Karpas-422 (cell line): ENCODE results near the gene CTNNBL1. TPM values are rescaled to one million over a fixed set of nuclear protein-coding genes. Genes with fewer than 3 reads are reported as not detected.

Experiments used
- DNase-seq: peaks from one replicate; pipeline ENCODE4 v3.0.0-alpha.2; 2015
- H2AFZ ChIP-seq: fragments of 200-600 bp; sonication (generic); 2 replicates; pipeline ENCODE4 v1.6.1; 2014; ENCODE audit warnings: antibody characterized with exemption, low read length, mixed read lengths
- H3K27ac ChIP-seq: fragments of 200-600 bp; sonication (generic); 2 replicates; pipeline ENCODE4 v1.5.1; 2014; ENCODE audit warnings: mild to moderate bottlenecking, low read length, moderate library complexity
- H3K27me3 ChIP-seq: fragments of 200-600 bp; sonication (generic); 2 replicates; pipeline ENCODE4 v1.6.1; 2014; ENCODE audit warnings: low read length, mixed read lengths
- H3K36me3 ChIP-seq: fragments of 200-600 bp; sonication (generic); 2 replicates; pipeline ENCODE4 v1.6.1; 2014; ENCODE audit warnings: low read length, mixed read lengths; ENCODE audit not compliant: insufficient read depth
- H3K4me1 ChIP-seq: fragments of 200-600 bp; sonication (generic); 2 replicates; pipeline ENCODE4 v1.6.1; 2014; ENCODE audit warnings: mild to moderate bottlenecking, low read length, mixed read lengths
- H3K4me2 ChIP-seq: fragments of 200-600 bp; sonication (generic); 2 replicates; pipeline ENCODE4 v1.6.1; 2014; ENCODE audit warnings: low read length, low read depth, mild to moderate bottlenecking; ENCODE audit not compliant: poor library complexity, severe bottlenecking
- H3K4me3 ChIP-seq: fragments of 200-600 bp; sonication (generic); 2 replicates; pipeline ENCODE4 v1.5.1; 2014; ENCODE audit warnings: mild to moderate bottlenecking, antibody characterized with exemption, low read length, mixed read lengths
- H3K79me2 ChIP-seq: fragments of 200-600 bp; sonication (generic); 2 replicates; pipeline ENCODE4 v1.6.1; 2014; ENCODE audit warnings: mild to moderate bottlenecking, low read length, mixed read lengths
- H3K9ac ChIP-seq: fragments of 200-600 bp; sonication (generic); 2 replicates; pipeline ENCODE4 v1.6.0; 2014; ENCODE audit warnings: low read length
- H3K9me2 ChIP-seq: fragments of 200-600 bp; sonication (generic), shearing (Covaris generic); replicated peaks from 2 replicates; pipeline ENCODE4 v1.6.0; 2014; ENCODE audit warnings: mild to moderate bottlenecking, low read length, moderate library complexity; ENCODE audit not compliant: insufficient read depth
- H3K9me3 ChIP-seq: fragments of 300-700, 200-600 bp; sonication (generic); 2 replicates; pipeline ENCODE4 v1.6.1; 2014; ENCODE audit warnings: low read length, mixed read lengths
- H4K20me1 ChIP-seq: fragments of 200-600 bp; sonication (generic); 2 replicates; pipeline ENCODE4 v1.6.1; 2014; ENCODE audit warnings: mild to moderate bottlenecking, antibody characterized with exemption, low read length, low read depth; ENCODE audit not compliant: insufficient read depth
- total RNA-seq: library from RNA; depleted of rRNA; stranded (reverse); fragments of >200 nt; shearing (Covaris generic); gene quantifications from 2 replicates; pipeline ENCODE4 v1.2.3, GENCODE V29; 2014; ENCODE audit warnings: low replicate concordance

The CTNNBL1 gene
- total RNA-seq, 1 experiment from 2014 or later: 70.0 TPM

GRCh38 chr20:37878835-37879599 is 185.2 kb downstream of the CTNNBL1 start:
- no peaks in the 10 kb centered on the region for H4K20me1 ChIP-seq
- no peaks in the 10 kb centered on the region for H3K9me2 ChIP-seq
- no peak for DNase-seq
- no peaks in the 10 kb centered on the region for H3K79me2 ChIP-seq
- H2AFZ ChIP-seq: no peak overlapping the region
- H3K9me3 ChIP-seq: no peaks in the 10 kb centered on the region
- no peaks in the 10 kb centered on the region for H3K36me3 ChIP-seq
- no peaks in the 10 kb centered on the region for H3K27me3 ChIP-seq
- H3K4me3 ChIP-seq: no peak overlapping the region
- no peaks in the 10 kb centered on the region for H3K4me1 ChIP-seq
- H3K27ac ChIP-seq: no peak overlapping the region
- H3K9ac ChIP-seq: no peak overlapping the region
- H3K4me2 ChIP-seq: no peak overlapping the region

- no peak overlapping the region for H3K9ac ChIP-seq
- no peaks in the 10 kb centered on the region for H3K9me3 ChIP-seq
- no peak for DNase-seq
- H3K4me3 ChIP-seq: no peak overlapping the region
- no peak overlapping the region for H2AFZ ChIP-seq
- H3K79me2 ChIP-seq: no peaks in the 10 kb centered on the region
- no peaks in the 10 kb centered on the region for H4K20me1 ChIP-seq
- no peak overlapping the region for H3K4me2 ChIP-seq
- no peaks in the 10 kb centered on the region for H3K4me1 ChIP-seq
- H3K27me3 ChIP-seq: no peaks in the 10 kb centered on the region
- no peaks in the 10 kb centered on the region for H3K36me3 ChIP-seq
- H3K9me2 ChIP-seq: no peaks in the 10 kb centered on the region
- no peak overlapping the region for H3K27ac ChIP-seq
These were observed 186.0 kb downstream of the CTNNBL1 start for GRCh38 chr20:37879843-37880242.

- Histone ChIP-seq H3K4me2 (no peak overlapping the region), H4K20me1 (no peaks in the 10 kb centered on the region), H3K9me2 (no peaks in the 10 kb centered on the region), H3K27me3 (no peaks in the 10 kb centered on the region), H3K4me1 (no peaks in the 10 kb centered on the region), H3K79me2 (no peaks in the 10 kb centered on the region), H3K9me3 (no peaks in the 10 kb centered on the region), H2AFZ (no peak overlapping the region), H3K4me3 (no peak overlapping the region), H3K27ac (no peak overlapping the region), H3K36me3 (no peaks in the 10 kb centered on the region), H3K9ac (no peak overlapping the region)
- no peak for DNase-seq
These were observed 187.1 kb downstream of the CTNNBL1 start for GRCh38 chr20:37880726-37881591.

- H3K27me3 ChIP-seq: no peaks in the 10 kb centered on the region
- H2AFZ ChIP-seq: no peak overlapping the region
- H3K4me1 ChIP-seq: no peaks in the 10 kb centered on the region
- no peak overlapping the region for H3K27ac ChIP-seq
- H3K9me3 ChIP-seq: no peaks in the 10 kb centered on the region
- no peaks in the 10 kb centered on the region for H4K20me1 ChIP-seq
- no peak for DNase-seq
- H3K4me3 ChIP-seq: no peak overlapping the region
- H3K4me2 ChIP-seq: no peak overlapping the region
- H3K79me2 ChIP-seq: no peaks in the 10 kb centered on the region
- no peaks in the 10 kb centered on the region for H3K9me2 ChIP-seq
- H3K36me3 ChIP-seq: no peaks in the 10 kb centered on the region
- H3K9ac ChIP-seq: no peak overlapping the region
These were observed 187.9 kb downstream of the CTNNBL1 start for GRCh38 chr20:37881601-37882343.

GRCh38 chr20:37882961-37883712 is 189.3 kb downstream of the CTNNBL1 start:
- Histone ChIP-seq H3K4me2 (no peak overlapping the region), H3K4me3 (no peak overlapping the region), H3K9me3 (no peaks in the 10 kb centered on the region), H3K27ac (no peak overlapping the region), H3K9me2 (no peaks in the 10 kb centered on the region), H3K4me1 (no peaks in the 10 kb centered on the region), H3K79me2 (no peaks in the 10 kb centered on the region), H3K9ac (no peak overlapping the region), H3K27me3 (no peaks in the 10 kb centered on the region), H4K20me1 (no peaks in the 10 kb centered on the region), H3K36me3 (no peaks in the 10 kb centered on the region), H2AFZ (no peak overlapping the region)
- no peak for DNase-seq

GRCh38 chr20:37885042-37885441 is 191.2 kb downstream of the CTNNBL1 start:
- Histone ChIP-seq H3K27me3 (no peaks in the 10 kb centered on the region), H3K4me2 (no peak overlapping the region), H3K27ac (no peak overlapping the region), H3K4me3 (no peak overlapping the region), H3K36me3 (no peaks in the 10 kb centered on the region), H3K9ac (no peak overlapping the region), H3K79me2 (no peaks in the 10 kb centered on the region), H3K9me2 (no peaks in the 10 kb centered on the region), H3K9me3 (no peaks in the 10 kb centered on the region), H2AFZ (no peak overlapping the region), H4K20me1 (no peaks in the 10 kb centered on the region), H3K4me1 (peaks cover 5% of the 10 kb centered on the region)
- no peak for DNase-seq

- Histone ChIP-seq H3K27me3 (no peaks in the 10 kb centered on the region), H2AFZ (no peak overlapping the region), H3K4me2 (no peak overlapping the region), H4K20me1 (no peaks in the 10 kb centered on the region), H3K9me3 (no peaks in the 10 kb centered on the region), H3K4me1 (peaks cover 5% of the 10 kb centered on the region), H3K4me3 (no peak overlapping the region), H3K9ac (no peak overlapping the region), H3K27ac (no peak overlapping the region), H3K9me2 (no peaks in the 10 kb centered on the region), H3K36me3 (no peaks in the 10 kb centered on the region), H3K79me2 (no peaks in the 10 kb centered on the region)
- no peak for DNase-seq
These were observed 192.0 kb downstream of the CTNNBL1 start for GRCh38 chr20:37885593-37886503.
